NCI-H1105 treated with DMSO at 0.1 percent for 48 hours (cell line): ENCODE results near the gene SNX33.
"Not testable (repeated sequence)": the region's sequence is repeated elsewhere in the genome, so short reads cannot be mapped to it uniquely, and the experiment has no call there.

Experiments
- DNase-seq: peaks from one replicate; lab custom pipeline; 2025; lab: John Stamatoyannopoulos, UW

Gene SNX33, protein sequence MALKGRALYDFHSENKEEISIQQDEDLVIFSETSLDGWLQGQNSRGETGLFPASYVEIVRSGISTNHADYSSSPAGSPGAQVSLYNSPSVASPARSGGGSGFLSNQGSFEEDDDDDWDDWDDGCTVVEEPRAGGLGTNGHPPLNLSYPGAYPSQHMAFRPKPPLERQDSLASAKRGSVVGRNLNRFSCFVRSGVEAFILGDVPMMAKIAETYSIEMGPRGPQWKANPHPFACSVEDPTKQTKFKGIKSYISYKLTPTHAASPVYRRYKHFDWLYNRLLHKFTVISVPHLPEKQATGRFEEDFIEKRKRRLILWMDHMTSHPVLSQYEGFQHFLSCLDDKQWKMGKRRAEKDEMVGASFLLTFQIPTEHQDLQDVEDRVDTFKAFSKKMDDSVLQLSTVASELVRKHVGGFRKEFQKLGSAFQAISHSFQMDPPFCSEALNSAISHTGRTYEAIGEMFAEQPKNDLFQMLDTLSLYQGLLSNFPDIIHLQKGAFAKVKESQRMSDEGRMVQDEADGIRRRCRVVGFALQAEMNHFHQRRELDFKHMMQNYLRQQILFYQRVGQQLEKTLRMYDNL

DNA sequence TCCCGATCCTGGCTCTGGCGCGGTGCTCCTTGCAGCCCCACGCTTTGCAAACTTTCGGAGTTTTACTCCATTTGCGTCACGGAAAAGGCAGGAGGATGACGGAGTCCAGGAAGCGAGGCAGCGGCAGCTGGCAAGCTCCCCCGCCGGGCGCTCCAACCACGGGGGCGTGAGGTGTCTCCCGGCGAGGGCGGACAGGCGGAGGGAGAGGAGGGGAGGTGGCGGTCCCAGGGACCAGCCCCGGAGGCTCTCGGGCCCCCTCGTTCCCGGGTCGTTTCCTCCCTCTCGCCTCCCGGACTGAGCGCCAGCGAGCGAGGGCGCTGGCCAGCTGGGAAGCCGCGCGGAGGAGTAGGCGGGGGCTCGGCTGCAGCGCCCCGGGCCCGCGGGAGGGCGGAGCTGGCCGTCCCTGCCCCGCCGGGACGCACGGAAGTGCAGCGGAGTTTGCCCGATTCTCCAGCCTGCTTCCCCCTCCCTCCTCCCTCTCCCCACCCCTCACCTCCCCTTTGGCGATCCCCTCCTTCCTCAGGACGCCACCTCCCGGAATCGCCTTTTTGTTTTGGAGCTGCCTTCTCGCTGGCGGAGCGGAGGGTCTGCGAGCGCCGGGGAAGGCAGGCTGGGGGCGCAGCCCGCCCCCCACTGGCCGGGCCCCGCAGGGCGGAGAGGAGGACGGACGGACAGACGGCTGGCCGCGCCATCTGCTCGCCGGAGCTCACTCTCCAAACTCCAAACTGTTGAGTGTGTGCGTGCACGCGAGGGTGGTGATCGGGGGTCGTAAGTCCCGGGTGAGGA, at the start of gene SNX33:
SNX33 (plus strand) TSS at position 543 of the 786 bp plus-strand sequence. CDS start 1,191 bp downstream, outside the sequence.
- DNase-seq: peak; percentile 3

DNA sequence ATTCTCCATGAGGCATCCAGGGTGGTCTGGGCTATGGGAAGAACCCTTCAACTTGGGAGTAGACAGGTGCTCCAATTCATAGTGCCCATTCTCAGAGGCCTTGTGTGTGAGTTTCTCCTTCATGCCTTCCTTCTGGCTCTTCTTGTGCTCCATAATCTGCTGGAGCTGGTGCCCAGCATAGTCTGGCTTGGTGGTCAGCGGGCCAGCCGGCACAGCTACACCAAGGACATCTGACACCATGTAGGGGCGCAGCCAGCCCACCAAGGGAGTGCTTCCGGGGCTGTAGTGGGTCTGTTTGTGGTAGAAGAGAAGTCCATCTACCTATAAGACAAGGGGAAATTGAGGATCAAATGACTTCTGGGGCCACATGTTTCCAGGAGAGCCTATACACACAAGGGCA, 49.4 kb upstream of the SNX33 start:
- no peak for DNase-seq

DNA sequence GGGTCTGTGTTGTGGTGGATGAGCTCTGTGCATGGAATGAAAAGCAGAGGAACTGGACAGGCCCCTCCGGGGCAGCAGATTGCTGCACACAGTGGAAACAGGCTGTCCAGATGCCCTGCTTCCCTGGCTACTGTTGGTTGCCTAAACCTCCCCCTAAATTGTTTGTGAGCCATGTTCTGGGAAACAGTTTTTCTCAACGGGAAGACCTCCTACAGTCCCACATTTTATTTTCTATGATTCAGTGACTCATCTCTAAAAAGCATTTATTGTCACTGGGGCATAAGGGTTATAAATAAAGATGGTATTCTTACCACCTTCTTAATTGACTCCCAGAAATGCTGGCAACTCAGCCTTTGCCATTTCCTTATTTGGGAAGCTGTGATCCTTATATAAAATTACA, 48.3 kb upstream of the SNX33 start:
- no peak for DNase-seq

DNA sequence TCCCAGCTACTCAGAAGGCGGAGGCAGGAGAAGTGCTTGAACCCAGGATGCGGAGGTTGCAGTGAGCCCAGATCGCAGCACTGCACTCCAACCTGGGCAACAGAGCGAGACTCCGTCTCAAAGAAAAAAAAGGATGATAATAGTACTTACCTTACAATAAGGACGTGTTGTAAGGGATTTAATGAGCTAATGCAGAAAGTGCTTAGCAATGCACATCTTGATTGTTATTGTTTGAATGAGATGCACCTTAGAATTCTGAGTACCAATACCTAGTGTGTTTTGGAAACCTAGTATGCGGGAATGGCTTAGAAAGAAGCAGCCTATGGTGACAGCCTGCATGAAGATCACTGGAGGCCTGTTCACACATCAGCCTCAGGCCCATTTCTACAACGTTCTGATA, 41.7 kb upstream of the SNX33 start:
- DNase-seq: no peak

DNA sequence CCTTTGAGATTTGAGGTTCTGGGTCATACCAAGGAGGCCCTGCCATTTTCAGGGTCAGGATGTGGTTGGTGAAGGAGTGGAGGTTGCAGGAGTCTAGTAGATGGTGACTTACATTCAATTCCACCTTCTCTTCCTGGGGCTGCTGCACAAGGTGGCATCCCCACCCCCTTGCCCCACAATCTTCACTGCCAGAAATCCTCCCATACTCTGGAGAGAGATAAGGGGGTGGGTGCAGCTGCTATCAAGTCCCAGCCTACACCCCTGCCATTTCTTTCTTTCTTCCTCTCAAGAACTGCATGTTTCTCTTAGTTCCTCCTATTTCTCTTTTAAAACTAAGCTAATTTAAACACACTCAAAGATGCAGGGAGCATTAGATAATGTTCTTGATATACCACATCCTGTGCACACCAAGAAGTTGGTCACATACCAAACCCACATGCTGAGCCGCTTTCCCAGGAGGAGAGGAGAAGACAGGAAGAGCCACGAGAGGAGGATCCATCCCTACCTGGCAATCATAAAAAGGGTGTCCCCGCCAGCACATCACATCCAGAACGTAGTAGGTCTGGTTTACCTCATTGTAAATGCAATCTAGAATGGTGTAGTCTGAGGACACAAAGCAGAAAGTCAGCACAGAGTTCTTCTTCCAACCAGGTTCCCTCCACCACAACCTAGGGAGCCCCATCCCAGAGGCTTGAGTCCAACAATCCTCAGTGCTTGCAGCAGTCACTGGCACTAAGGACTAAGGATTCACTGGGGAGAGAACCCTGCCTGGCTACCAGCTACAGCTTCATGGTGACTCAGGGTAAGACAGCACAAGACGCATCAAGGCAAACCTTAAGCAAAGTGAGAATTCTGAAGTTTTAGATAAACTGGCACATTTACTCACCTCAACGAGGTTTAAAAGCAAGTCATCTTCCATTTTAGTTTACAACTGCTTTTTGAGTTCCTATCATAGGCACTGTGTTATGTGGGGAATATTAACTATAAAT, 40.7 kb upstream of the SNX33 start:
- no peak for DNase-seq

DNA sequence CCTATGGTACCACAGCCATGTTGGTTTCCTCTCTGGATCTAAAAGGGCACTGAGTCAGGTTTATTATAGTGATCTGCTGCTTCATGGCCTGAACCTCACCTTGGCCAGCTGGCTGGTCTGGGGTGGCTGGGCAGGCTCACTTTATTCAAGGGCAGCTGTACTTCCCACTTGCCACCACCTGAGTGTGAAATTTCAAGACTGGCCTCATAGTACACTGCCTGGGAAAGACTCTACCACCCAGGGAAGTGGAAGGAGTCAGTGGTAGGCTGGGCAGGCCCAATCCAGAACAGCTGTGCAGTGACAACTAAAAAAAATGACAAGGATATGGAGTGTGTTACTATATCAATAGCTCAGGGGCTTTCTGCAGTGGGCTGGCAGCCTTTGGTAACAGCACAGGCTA, 30.9 kb upstream of the SNX33 start:
- no peak for DNase-seq

DNA sequence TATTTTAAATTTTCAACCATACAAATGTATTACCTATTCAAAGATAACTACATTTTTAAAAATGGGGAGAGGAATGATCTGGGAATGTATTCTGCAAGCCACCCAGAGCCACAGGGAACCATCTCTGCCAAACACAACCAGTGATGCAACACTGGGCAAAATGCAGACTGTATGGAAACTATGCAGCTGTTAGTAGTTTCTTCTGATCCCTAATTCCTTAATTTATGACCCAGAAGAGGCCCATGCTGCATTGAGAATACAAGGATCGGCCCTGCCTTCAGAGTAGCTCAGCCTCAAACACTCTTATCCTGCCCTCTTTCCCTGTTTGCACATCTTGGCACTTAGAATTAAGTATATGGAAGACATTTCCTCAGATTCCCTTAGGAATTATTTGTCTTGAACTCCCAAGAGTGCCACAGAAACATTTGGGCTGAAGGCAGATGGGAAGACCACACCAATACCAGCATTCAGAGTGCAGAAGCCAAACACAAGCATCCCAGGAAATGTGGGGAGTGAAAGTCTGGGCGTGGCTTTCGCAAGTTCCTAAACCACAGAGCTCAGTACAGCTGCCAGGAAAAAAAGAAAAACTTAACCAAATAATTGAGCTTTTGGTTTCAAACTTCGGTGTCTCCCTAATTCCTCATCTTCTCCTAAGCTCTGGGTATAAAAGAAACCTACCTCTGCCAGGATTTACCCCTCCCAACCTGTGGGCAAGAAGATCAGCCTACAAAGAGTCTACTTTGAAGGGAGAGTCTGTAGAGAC, 27.5 kb upstream of the SNX33 start:
- DNase-seq: no peak

DNA sequence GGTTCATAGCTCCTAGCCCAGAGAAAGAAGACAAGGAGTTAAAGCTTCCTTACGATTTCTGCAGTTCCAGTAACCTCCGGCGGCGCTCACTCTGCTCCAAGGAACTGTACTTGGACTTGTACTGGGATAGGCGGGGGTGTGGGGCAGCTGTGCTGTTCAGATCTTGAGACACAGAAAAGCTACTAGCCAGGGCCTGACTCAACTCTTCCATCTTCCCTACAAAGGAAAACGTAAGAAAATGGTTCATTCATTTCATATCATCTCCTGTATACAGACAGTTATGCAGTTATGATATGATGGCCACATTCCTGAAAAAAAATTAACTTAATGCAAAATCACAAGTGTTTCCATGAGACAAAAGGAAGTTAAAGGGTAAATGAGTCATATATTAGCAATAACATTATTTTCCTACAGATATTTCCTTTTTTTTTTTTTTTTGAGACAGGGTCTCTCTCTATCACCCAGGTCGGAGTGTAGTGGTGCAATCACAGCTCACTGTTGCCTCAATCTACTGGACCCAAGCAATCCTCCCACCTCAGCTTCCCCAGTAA, 26.8 kb upstream of the SNX33 start:
- no peak for DNase-seq

DNA sequence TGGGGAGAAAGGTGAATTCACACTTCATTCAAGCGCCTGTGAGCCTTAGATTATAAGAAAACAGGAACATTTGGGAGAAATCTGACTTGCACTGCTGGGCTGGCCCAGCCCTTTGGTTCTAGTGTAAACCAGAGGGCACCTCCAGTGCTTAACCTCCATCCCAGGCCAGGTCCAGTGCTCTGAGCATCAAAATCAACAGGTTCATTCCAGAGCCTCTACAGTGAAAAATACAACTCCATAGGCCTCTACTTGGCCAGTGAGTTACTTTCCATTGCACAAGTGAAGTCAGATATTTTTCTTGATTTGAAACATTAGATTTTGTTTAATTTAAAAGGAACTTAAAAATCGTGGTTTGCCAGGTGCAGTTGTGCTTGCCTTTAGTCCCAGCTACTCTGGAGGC, 25.2 kb upstream of the SNX33 start:
- no peak for DNase-seq

DNA sequence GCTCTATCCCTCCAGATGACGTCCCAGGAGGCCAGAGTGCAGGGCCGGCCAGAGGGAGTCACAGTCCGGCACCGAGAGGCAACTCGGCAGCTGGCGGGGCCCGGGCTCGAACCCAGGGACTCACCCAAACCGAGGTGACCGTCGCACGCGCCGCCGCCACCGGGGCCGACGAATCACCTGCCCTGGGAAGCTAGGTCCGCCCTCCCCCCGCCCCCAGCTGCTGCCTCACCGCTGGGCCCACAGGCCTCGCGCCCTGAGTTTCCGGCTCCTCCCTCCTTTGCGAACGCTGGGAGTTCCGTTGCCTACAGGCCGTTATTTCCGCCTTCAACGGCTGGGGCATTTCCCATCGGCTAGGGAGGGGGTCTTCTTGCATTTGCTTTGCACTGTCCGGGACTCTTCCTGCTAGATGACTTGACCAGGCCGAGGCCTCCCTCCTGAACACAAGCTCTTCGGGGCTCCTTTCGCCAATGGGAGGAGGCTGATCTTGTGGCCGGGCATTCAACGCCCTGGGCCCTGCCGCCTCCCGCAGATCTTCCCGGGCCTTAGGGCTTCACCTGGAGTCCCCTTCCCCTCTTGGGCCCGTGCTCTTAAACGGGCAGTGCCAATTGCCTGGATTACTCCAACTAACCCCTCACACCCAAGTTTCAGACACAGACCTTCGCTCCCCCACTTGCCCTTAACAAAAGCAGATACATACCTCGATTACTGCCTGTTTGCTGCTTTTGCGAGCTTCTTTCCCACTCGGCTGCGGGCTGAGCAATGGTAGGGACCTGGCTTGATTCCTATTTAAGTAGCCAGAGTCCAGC, 22.0 kb upstream of the SNX33 start, which contains the start of gene SNUPN:
SNUPN (minus strand) TSS at position 184 of the 806 bp plus-strand sequence. CDS start 4,674 bp downstream, outside the sequence.
- peak; percentile 77 for DNase-seq

DNA sequence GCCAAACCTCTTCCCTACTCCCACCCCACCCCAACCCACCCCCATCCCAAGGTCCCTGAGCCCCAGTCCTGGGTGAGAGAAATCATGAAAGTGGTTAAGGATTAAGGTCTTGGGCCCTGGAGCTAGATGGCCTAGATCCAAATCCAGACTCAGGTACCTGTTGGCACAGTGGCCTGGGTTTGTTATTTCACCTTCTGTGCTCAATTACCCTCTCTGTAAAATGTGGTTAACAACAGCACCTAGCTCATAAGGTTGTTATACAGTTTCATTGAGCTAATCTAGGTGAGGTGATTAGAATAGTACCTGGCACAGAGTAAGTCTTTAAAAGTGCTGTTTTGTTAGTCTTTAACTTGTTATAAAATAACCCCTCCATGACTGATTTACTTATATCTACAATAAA, 15.8 kb upstream of the SNX33 start:
- no peak for DNase-seq

DNA sequence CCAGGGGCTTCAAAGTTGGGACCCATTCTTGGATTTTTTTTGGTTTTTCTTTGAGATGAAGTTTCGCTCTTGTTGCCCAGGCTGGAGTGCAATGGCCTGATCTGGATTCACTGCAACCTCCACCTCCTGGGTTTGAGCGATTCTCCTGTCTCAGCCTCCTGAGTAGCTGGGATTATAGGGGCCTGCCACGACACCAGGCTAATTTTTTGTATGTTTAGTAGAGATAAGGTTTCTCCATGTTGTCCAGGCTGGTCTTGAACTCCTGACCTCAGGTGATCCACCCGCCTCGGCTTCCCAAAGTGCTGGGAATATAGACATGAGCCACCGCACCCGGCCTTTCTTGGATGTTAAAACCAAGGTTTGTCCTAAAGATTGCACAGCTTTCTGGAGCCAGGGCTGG, 13.8 kb upstream of the SNX33 start:
- DNase-seq: not testable (repeated sequence)

DNA sequence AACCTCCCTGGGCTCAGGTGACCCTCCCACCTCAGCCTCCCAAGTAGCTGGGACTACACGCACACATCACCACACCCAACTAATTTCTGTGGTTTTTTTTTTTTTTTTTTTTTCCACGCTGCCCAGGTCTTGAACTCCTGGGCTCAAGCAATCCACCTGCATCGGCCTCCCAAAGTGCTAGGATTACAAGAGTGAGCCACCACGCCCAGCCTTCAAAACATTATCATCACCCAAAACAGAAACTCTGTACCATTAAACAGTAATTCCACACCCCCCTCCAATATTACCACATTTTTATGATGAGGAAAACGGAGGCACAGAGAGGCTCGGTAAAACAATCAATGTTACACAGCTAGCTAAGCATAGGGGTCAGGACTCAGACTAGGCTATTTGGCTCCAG, 11.7 kb upstream of the SNX33 start:
- DNase-seq: no peak

DNA sequence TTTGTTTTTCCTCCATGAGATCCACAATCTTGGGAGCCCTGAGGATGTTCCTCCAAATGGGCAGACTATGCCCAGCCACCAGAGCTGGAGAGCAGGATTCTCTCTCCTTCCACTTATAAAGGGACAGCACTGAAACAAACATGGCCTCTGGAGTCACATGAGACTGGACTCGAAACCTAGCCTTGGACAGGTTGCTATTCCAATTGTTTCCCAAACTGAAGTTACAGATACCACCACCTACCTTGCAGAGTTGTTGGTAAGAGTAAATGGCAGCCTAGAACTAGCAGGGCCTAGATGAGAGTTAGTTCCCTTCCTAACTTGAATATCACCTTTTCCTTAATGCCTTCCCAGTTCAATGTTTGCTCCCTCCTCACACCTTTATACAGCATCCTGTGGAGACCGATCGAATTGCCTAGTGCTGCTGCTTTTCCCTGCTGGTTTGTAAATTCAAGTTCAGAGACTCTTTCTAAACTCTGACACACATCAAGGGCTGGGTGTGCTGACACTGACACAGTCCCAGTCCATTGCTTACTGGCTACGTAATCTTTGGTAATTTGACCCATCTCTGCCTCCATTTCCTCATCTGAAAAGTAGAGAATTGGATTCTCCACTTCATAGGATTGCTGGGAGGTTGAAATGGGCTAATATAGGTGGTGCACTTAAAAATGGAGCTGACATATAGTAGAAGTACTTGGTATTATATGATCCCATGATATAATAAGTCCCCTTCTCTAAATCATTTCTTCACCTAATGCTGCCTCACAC, 10.3 kb upstream of the SNX33 start:
- no peak for DNase-seq

DNA sequence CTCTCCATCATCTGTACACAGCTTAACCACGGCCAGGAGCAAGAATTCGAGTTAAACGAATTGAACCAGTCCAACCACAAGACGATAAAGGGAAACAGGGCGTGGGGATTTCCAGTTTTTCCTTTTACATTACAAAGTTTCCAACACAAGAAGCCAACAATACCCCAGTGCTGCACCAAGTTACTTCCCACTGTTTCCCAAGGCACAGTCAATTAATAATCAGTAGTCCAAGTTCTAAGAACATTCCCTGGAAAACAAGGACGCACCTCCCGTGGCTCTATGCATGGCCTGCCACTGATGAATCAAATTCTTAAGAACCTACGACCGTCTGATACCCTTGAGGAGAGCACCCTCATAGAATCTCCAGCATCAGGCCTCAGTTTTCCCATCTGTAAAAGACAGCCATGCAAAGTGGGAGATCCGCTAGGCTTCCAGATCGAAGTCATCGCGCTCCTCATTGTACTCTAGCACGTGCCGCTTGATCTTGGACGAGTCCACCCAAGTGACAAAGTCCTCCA, 8.5 kb upstream of the SNX33 start:
- no peak for DNase-seq

DNA sequence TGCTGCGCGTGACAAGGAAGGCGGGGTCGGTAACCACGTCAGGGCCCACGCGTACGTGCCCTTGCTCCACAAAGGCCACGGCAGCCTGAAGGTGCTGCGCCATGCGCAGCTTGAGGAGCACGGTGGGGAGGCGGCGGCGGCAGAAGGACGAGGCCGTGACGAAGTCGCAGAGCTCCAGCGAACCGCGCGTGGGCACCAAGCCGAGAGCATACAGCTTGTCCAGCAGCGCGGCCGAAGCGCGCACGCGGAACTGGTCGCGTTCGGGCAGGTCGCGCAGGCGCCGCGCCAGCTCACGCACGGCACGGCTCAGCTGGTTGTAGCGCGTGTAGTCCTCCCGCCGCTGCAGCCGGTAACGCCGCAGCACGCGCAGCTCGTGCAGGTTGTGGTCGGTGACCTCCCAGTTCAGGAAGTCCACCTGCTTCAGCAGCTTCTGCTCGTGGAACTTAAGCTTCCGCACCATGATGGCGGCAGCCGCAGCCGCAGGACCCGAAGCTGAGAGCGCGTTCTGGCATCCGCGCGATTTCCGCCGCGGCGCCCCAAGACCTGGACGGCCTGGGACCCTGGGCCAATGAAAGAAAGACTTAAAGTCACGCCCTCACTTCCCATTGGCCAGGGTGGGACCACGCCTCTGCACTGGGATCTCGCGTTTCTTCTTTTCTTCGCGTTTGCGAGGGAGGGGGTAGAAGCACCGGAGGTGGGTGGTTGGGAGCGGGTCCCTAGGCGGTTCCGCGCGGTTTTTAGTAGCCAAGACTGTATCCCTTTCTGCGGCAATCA, 7.8 kb upstream of the SNX33 start, which contains the start of gene IMP3:
IMP3 (minus strand) TSS at position 516 of the 774 bp plus-strand sequence; CDS start at position 460, 56 bp downstream.
- DNase-seq: peak; percentile 91

DNA sequence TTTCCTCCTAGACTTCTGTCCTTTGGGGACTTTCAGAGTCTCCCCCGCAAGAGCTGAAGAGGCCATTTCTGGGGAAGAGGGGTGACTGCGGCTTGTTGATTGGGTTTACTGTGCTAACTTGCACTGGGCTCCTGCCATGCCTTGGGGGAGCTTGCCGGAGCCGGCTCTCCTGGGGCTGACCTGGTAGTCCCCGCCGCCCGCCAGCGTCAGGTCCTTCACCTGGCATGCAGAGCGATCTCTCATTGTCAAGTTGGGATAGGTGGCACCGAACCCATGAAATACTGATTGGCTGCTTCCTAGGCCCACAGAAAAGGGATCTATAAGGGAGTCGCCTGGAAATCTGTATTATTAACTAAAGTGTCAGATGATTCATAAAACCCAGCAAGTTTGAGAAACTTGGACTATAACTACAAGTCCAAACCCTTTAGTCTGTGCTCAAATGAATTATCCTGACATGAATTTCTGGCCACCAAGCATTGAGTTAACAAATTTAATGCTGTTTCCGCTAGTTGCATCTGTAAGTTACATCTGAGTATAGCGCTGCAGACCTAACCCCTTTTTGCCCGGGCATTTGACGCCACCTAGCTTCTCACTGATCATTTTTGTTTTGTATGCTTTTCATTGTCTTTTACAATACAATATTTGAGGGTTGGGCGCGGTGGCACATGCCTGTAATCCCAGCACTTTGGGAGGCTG, 7.1 kb upstream of the SNX33 start:
- DNase-seq: peak; percentile 58
